ENCODE data around the gene FRMD8.

DNA sequence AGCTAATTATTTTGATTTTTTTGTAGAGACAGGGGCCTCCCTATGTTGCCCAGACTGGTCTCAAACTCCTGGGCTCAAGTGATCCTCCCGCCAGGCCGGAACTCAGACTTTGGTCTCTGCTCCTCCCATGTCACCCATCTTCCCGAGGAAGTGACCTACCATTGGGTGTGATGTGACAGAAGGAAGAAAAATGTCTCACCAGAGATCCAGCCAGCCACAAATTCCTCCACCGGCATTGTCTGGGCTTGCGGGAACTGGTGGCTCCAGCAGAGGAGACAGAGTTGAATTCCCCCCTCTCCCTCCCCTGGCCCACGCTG, 4.8 kb upstream of the FRMD8 start:
- TF ChIP-seq FOXP1 (CRISPR knock-in tag; IDR thresholded peaks at IDR 0.05) (no peak), MTA2 (IDR thresholded peaks at IDR 0.05; ENCODE audit: low read depth) (no peak), SMAD3 (CRISPR knock-in tag; conservative IDR thresholded peaks at IDR 0.05) (no peak), NRF1 (conservative IDR thresholded peaks at IDR 0.05 in 1 of 2, IDR thresholded peaks at IDR 0.05 in 1 of 2) (no peak), BRCA1 (IDR thresholded peaks at IDR 0.05) (no peak), BRCA1 (CRISPR knock-in tag; IDR thresholded peaks at IDR 0.05) (no peak), DPF2 (IDR thresholded peaks at IDR 0.05) (no peak), PCBP2 (IDR thresholded peaks at IDR 0.05; ENCODE audit: low read depth, low read length, poor library complexity, severe bottlenecking) (no peak), EZH2 (IDR thresholded peaks at IDR 0.05; ENCODE audit: borderline replicate concordance, low read depth, low read length) (no peak)
- TF ChIP-seq, protein P1, sequence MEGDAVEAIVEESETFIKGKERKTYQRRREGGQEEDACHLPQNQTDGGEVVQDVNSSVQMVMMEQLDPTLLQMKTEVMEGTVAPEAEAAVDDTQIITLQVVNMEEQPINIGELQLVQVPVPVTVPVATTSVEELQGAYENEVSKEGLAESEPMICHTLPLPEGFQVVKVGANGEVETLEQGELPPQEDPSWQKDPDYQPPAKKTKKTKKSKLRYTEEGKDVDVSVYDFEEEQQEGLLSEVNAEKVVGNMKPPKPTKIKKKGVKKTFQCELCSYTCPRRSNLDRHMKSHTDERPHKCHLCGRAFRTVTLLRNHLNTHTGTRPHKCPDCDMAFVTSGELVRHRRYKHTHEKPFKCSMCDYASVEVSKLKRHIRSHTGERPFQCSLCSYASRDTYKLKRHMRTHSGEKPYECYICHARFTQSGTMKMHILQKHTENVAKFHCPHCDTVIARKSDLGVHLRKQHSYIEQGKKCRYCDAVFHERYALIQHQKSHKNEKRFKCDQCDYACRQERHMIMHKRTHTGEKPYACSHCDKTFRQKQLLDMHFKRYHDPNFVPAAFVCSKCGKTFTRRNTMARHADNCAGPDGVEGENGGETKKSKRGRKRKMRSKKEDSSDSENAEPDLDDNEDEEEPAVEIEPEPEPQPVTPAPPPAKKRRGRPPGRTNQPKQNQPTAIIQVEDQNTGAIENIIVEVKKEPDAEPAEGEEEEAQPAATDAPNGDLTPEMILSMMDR (IDR thresholded peaks at IDR 0.05 in 2 of 3, conservative IDR thresholded peaks at IDR 0.05 in 1 of 3; ENCODE audit: insufficient read depth in 2 of 3, low read depth in 1 of 3, low read length in 3 of 3), result no peak
- TF ChIP-seq, protein P2, sequence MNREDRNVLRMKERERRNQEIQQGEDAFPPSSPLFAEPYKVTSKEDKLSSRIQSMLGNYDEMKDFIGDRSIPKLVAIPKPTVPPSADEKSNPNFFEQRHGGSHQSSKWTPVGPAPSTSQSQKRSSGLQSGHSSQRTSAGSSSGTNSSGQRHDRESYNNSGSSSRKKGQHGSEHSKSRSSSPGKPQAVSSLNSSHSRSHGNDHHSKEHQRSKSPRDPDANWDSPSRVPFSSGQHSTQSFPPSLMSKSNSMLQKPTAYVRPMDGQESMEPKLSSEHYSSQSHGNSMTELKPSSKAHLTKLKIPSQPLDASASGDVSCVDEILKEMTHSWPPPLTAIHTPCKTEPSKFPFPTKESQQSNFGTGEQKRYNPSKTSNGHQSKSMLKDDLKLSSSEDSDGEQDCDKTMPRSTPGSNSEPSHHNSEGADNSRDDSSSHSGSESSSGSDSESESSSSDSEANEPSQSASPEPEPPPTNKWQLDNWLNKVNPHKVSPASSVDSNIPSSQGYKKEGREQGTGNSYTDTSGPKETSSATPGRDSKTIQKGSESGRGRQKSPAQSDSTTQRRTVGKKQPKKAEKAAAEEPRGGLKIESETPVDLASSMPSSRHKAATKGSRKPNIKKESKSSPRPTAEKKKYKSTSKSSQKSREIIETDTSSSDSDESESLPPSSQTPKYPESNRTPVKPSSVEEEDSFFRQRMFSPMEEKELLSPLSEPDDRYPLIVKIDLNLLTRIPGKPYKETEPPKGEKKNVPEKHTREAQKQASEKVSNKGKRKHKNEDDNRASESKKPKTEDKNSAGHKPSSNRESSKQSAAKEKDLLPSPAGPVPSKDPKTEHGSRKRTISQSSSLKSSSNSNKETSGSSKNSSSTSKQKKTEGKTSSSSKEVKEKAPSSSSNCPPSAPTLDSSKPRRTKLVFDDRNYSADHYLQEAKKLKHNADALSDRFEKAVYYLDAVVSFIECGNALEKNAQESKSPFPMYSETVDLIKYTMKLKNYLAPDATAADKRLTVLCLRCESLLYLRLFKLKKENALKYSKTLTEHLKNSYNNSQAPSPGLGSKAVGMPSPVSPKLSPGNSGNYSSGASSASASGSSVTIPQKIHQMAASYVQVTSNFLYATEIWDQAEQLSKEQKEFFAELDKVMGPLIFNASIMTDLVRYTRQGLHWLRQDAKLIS (CRISPR knock-in tag; IDR thresholded peaks at IDR 0.05), result no peak

All from K562 (cell line).